Duodenal mucosa (tissue), 2 donors: ENCODE results near the gene RAP1A.
"Not testable (repeated sequence)": the region's sequence is repeated elsewhere in the genome, so short reads cannot be mapped to it uniquely, and the experiment has no call there.

Experiments used
- H3K27ac ChIP-seq: one replicate; pipeline ENCODE4 v1.7.0; 2013; ENCODE audit warnings: low read depth, low read length
- H3K27me3 ChIP-seq, 2 donors: one replicate each; pipeline ENCODE4 v1.7.0; 2013; ENCODE audit warnings: low read length in 2 of 2, control low read depth in 1 of 2; ENCODE audit not compliant: insufficient read depth in 2 of 2, control insufficient read depth in 1 of 2
- H3K36me3 ChIP-seq, 2 donors: one replicate each; pipeline ENCODE4 v1.7.0; 2013; ENCODE audit warnings: low read length in 2 of 2, control low read depth in 1 of 2; ENCODE audit not compliant: insufficient read depth in 2 of 2, control insufficient read depth in 1 of 2
- H3K4me1 ChIP-seq, 2 donors: one replicate each; pipeline ENCODE4 v1.7.0; 2013; ENCODE audit warnings: low read length in 2 of 2, control low read depth in 1 of 2; ENCODE audit not compliant: insufficient read depth in 2 of 2, control insufficient read depth in 1 of 2
- H3K4me3 ChIP-seq, 2 donors: one replicate each; pipeline ENCODE4 v1.7.0; 2013; ENCODE audit warnings: low read length in 2 of 2, low read depth in 1 of 2
- H3K9ac ChIP-seq, 2 donors: one replicate each; pipeline ENCODE4 v1.7.0; 2013; ENCODE audit warnings: low read length in 2 of 2, low read depth in 1 of 2
- H3K9me3 ChIP-seq, 2 donors: one replicate each; pipeline ENCODE4 v1.7.0; 2013; ENCODE audit warnings: low read length in 2 of 2, control low read depth in 1 of 2; ENCODE audit not compliant: control insufficient read depth in 1 of 2

Gene RAP1A

GRCh38 chr1:111739925-111740765, 120.6 kb downstream of the RAP1A start:
- Histone ChIP-seq H3K9ac (peak overlapping the region; percentile 44 to 70), H3K4me1 (peaks cover 24 to 26% of the 10 kb centered on the region in 2 donors), H3K27me3 (peaks cover 4 to 22% of the 10 kb centered on the region in 2 donors), H3K27ac (peak overlapping the region; percentile 84), H3K9me3 (no peaks in the 10 kb centered on the region), H3K36me3 (no peaks in the 10 kb centered on the region), H3K4me3 (peak overlapping the region; percentile 81 to 84)

GRCh38 chr1:111742292-111742691, 122.7 kb downstream of the RAP1A start:
- not testable (repeated sequence) for H3K9me3 ChIP-seq, H3K4me3 ChIP-seq, H3K27ac ChIP-seq, H3K9ac ChIP-seq, H3K36me3 ChIP-seq
- Histone ChIP-seq H3K27me3 (peaks cover 4 to 22% of the 10 kb centered on the region in 2 donors), H3K4me1 (peaks cover 12 to 24% of the 10 kb centered on the region in 2 donors)

DNA sequence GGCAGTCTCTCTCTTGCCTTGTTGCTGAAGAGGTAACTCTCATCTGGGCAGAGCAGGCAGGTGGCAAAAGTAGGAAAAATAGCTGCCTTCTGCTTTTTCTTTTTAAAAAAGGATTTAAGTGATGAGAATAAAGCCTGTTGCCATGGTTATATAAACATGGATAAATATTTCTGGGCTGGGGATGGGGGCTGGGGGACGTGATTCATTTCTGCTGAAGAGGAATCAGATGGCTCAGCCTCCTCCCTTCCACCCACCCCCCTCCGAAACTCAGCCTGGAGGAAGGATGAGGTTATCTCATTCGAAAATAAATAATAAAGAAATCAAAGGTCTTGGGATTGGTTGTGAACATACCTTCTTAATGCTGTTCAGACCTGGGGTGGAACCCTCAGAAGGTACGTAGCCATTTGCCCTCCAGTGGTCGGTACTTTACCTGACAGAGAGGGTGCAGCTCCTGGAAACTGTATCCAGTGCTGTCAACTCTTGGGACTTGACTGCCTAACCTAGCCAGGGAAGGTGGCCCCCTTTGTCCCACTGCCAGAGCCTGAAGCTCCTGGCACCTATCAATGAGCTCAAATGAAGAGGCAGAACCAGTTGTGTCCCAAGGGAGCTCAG, 123.5 kb downstream of the RAP1A start:
- Histone ChIP-seq H3K4me3 (no peak overlapping the region), H3K27ac (no peak overlapping the region), H3K9me3 (no peaks in the 10 kb centered on the region), H3K4me1 (peaks cover 5 to 18% of the 10 kb centered on the region in 2 donors), H3K27me3 (peaks cover 4 to 20% of the 10 kb centered on the region in 2 donors), H3K9ac (no peak overlapping the region), H3K36me3 (no peaks in the 10 kb centered on the region)

- Histone ChIP-seq H3K27ac (no peak overlapping the region), H3K4me1 (peaks cover 3 to 11% of the 10 kb centered on the region in 2 donors), H3K36me3 (no peaks in the 10 kb centered on the region), H3K9ac (no peak overlapping the region), H3K4me3 (no peak overlapping the region), H3K27me3 (peaks cover 4 to 18% of the 10 kb centered on the region in 2 donors), H3K9me3 (no peaks in the 10 kb centered on the region)
Observed at GRCh38 chr1:111743679-111744101, 124.1 kb downstream of the RAP1A start.

DNA sequence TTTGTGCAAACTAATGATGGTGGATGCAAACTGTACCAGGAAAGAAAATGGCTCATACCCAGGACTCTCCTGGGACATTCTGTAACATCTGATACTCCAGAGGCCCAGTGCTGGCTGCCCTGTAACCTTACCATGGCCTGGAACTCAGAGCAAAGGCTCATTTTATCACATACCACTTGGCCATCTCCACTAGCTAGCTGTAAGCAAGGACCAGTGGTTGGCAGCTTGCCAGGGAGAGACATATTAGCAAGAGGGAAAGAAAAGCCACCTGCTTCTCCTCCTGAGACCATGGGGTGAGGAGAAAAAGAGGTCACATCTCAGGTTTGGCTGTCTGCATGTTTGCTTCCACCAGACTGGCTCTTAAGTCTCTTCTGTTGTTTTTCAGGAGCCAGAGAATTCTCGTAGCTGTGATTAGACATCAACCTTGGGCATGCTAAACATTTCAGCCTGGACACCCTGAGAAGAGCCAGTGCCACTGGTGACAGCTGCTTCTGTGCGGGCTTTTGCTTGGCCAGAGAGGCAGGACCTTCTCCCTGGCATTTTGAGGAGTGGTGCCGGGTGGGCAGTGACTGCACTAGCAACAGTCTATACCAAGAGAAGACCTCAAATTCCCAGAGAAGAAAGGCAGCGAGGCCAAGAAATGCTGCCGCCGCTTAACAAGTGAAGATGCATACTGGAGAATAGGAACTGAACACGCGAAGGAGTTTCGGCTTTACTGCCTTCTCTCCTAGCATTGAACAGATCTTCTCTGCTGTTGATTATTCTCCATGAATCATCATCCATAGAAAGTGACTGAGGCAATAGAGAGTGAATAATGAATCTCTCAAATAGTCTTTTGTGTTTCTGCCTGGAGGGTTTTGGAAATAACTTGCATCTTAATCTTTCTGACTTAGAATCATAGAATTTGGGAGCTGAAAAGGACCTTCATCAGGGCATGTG, 126.4 kb downstream of the RAP1A start:
- Histone ChIP-seq H3K4me1 (no peaks in the 10 kb centered on the region), H3K36me3 (no peaks in the 10 kb centered on the region), H3K4me3 (no peak overlapping the region), H3K27me3 (peaks cover 4 to 18% of the 10 kb centered on the region in 2 donors), H3K9me3 (no peaks in the 10 kb centered on the region), H3K27ac (no peak overlapping the region), H3K9ac (no peak overlapping the region)

DNA sequence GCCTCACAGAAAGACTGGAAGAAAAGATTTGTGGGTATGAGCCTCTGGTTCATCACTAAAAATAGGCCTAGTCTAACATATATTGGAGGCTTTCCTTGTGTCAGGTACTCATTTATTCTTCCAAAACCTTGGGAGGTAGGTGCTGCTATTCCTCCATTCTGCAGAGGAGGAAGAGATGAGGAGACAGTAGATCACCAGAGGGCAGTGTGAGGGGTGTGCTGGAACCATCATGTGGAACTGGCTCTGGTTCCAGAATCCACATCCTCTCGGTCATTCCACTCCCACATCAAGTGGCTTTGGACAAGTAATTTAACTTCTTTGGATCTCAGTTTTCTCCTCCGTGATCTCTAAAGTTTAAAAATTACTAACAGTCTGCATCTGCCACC, 127.0 kb downstream of the RAP1A start:
- no peaks in the 10 kb centered on the region for H3K4me1 ChIP-seq
- H3K9me3 ChIP-seq = no peaks in the 10 kb centered on the region
- no peak overlapping the region for H3K9ac ChIP-seq
- H3K27ac ChIP-seq = no peak overlapping the region
- H3K27me3 ChIP-seq = peaks cover 0 to 12% of the 10 kb centered on the region in 2 donors
- no peak overlapping the region for H3K4me3 ChIP-seq
- no peaks in the 10 kb centered on the region for H3K36me3 ChIP-seq

GRCh38 chr1:111747282-111747734, 127.7 kb downstream of the RAP1A start:
- Histone ChIP-seq H3K9me3 (no peaks in the 10 kb centered on the region), H3K4me3 (no peak overlapping the region), H3K36me3 (no peaks in the 10 kb centered on the region), H3K4me1 (no peaks in the 10 kb centered on the region), H3K27ac (no peak overlapping the region), H3K9ac (no peak overlapping the region), H3K27me3 (peaks cover 0 to 12% of the 10 kb centered on the region in 2 donors)

DNA sequence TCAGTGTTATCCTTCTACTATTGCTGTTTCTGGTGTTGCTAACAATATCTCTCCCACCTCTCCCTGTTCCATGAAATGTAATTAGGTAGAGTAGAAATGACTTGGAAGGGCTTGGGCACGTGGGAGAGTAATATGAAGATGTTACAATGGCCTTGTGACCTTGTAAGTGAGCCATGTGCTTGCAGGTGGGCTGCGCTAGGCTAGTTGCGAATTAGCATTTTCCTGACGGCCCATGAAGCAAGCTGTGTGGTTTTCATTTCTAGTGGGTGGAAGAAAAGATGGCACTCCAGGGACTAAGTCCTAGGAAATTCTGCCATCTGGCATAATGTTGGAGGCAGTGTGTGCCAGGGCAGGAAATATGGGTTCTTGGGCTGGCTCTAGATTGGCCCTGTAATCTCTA, 128.4 kb downstream of the RAP1A start:
- H3K4me1 ChIP-seq = no peaks in the 10 kb centered on the region
- H3K4me3 ChIP-seq = no peak overlapping the region
- H3K36me3 ChIP-seq = no peaks in the 10 kb centered on the region
- no peak overlapping the region for H3K9ac ChIP-seq
- H3K9me3 ChIP-seq = no peaks in the 10 kb centered on the region
- H3K27me3 ChIP-seq = peaks cover 0 to 10% of the 10 kb centered on the region in 2 donors
- H3K27ac ChIP-seq = no peak overlapping the region

- Histone ChIP-seq H3K27ac (no peak overlapping the region), H3K4me1 (peaks cover 2% of the 10 kb centered on the region in 2 donors)
Observed at GRCh38 chr1:111749628-111750027, 130.0 kb downstream of the RAP1A start.

More at GRCh38 chr1:111749628-111750027, 130.0 kb downstream of the RAP1A start:
- Histone ChIP-seq H3K36me3 (no peaks in the 10 kb centered on the region), H3K27me3 (no peaks in the 10 kb centered on the region), H3K4me3 (no peak overlapping the region), H3K9ac (no peak overlapping the region), H3K9me3 (no peaks in the 10 kb centered on the region)
